Common myeloid progenitor, CD34-positive (primary cell): ENCODE data around the gene ZNF674. TPM values are rescaled to one million over a fixed set of nuclear protein-coding genes. Genes with fewer than 3 reads are reported as not detected.
A peak's percentile ranks its signal among the peaks of the same experiment; 100 is the strongest.

Experiments used
- CTCF ChIA-PET: fragments of 350-600 bp; sonication (Branson Sonifier 250); formaldehyde crosslinking; loops from one replicate; lab custom pipeline; 2021; ENCODE audit warnings: antibody characterized with exemption; lab: Charles Lee
- POLR2A ChIA-PET: fragments of 350-600 bp; sonication (Branson Sonifier 250); formaldehyde crosslinking; loops from one replicate; lab custom pipeline; 2021; ENCODE audit warnings: antibody characterized with exemption; lab: Charles Lee
- DNase-seq, 3 donors: peaks; one replicate each; pipeline versions ENCODE4 v3.0.0 to v3.0.0-alpha.2; 2013
- H3K27ac ChIP-seq, 2 experiments: 1 replicate in 1 of 2; 2 replicates in 1 of 2; pipeline ENCODE4 v1.7.0; 2013; ENCODE audit warnings: inconsistent platforms in 2 of 2, low read length in 2 of 2, mild to moderate bottlenecking in 2 of 2, low read depth in 1 of 2, moderate library complexity in 1 of 2; ENCODE audit not compliant: severe bottlenecking in 2 of 2, insufficient read depth in 1 of 2, poor library complexity in 1 of 2
- H3K27me3 ChIP-seq, 5 experiments: replicated peaks in 2 of 5; 1 replicate in 3 of 5; 2 replicates in 2 of 5; pipeline versions ENCODE4 v1.6.1 to v1.7.0; 2013; ENCODE audit warnings: low read length in 4 of 5, mild to moderate bottlenecking in 2 of 5, moderate library complexity in 2 of 5, inconsistent platforms in 1 of 5; ENCODE audit not compliant: insufficient read depth in 5 of 5, control insufficient read depth in 4 of 5
- H3K36me3 ChIP-seq, 4 experiments: 1 replicate in 2 of 4; 2 replicates in 2 of 4; pipeline versions ENCODE4 v1.6.1 to v1.7.0; 2013; ENCODE audit warnings: low read length in 3 of 4, control low read depth in 1 of 4, mild to moderate bottlenecking in 1 of 4; ENCODE audit not compliant: control insufficient read depth in 4 of 4, insufficient read depth in 4 of 4
- H3K4me1 ChIP-seq, 4 experiments: 1 replicate in 3 of 4; 2 replicates in 1 of 4; pipeline versions ENCODE4 v1.6.1 to v1.7.1; 2013; ENCODE audit warnings: low read length in 3 of 4, mild to moderate bottlenecking in 3 of 4, control low read depth in 1 of 4, inconsistent platforms in 1 of 4, moderate library complexity in 1 of 4; ENCODE audit not compliant: control insufficient read depth in 4 of 4, insufficient read depth in 4 of 4; ENCODE audit errors: control extremely low read depth in 1 of 4
- H3K4me3 ChIP-seq, 7 experiments: 1 replicate in 4 of 7; 2 replicates in 3 of 7; pipeline versions ENCODE4 v1.5.1 to v1.7.0; 2013; ENCODE audit warnings: mild to moderate bottlenecking in 7 of 7, low read length in 6 of 7, moderate library complexity in 6 of 7, inconsistent platforms in 2 of 7, low read depth in 2 of 7, control low read depth in 1 of 7; ENCODE audit not compliant: insufficient read depth in 4 of 7, control insufficient read depth in 1 of 7; ENCODE audit errors: extremely low read depth in 1 of 7
- H3K9me3 ChIP-seq, 5 experiments: 1 replicate in 4 of 5; 2 replicates in 1 of 5; pipeline versions ENCODE4 v1.6.1 to v1.7.1; 2013; ENCODE audit warnings: low read length in 4 of 5, mild to moderate bottlenecking in 2 of 5, inconsistent platforms in 1 of 5, low read depth in 1 of 5, moderate library complexity in 1 of 5; ENCODE audit not compliant: control insufficient read depth in 4 of 5, insufficient read depth in 2 of 5; ENCODE audit errors: control extremely low read depth in 1 of 5
- WGBS: methylation state at CpG from one replicate; pipeline ENCODE4 v1.1.5; 2013; ENCODE audit not compliant: insufficient coverage; 5-methylcytosine and 5-hydroxymethylcytosine counted together
- polyA plus RNA-seq: library from polyadenylated mRNA; unstranded; fragments of 120-200 nt; gene quantifications from one replicate; pipeline ENCODE4 v1.2.1, GENCODE V29; 2013

Gene ZNF674
- polyA plus RNA-seq, result 3.6 TPM

DNA sequence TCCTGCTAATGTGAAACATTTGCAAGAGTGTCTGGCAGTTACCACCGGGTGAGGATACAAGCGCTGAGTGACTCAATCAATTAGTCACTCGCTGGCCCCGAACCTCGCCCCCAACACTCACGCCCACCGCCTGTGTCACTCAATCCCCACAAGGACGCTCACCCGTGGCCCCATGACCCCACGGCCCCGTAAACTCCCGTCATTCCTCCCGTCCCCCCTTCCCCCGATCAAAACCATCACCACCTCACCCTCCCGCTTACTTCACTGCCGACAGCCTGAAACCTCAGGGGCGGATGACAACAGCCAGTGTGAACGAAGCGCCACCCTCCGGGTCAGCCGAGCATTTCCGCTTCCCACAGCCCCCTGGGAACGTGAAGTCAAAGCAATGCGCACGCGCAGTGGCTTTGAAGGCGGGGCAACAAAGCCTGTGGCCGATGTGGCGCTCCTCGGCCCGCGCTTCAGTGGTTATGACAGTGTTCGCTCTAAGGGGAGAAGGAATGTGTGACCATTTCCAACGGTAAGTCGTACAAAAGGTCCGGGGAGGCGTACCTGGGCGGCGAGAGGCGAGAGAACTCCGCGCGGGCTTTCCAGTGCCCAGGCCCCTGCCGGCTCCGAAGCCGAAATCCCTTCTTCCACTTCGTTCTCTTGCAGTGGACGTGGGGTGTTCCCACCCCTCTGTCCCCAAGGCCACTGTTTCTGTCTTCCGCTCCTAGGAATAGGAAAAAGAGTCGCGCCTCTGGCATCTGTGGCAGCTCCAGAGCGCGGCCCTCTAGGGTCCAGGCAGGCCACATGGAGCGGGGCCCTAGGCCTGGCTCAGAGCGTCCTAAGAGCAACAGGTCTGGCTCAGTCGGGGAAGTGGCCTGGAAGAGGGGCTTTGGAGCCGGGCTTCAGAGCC is at the start of gene ZNF674:
Gene ZNF674, minus strand, starts transcription at position 311 of the 895 bp plus-strand sequence. CDS start 3,334 bp downstream, outside the sequence.
- peak; percentile 91 to 96 (median 95) for DNase-seq
- WGBS, result 35% methylated on average over 54 of the region's 57 CpGs
- H3K9me3 ChIP-seq, result no peaks in the 10 kb centered on the region
- peak within 1 kb of the TSS; percentile 65 to 87 (median 75) for H3K4me3 ChIP-seq
- POLR2A ChIA-PET, result no interaction called here
- CTCF ChIA-PET, result no interaction called here
- H3K4me1 ChIP-seq, result peaks cover 4 to 26% (median 13%) of the 10 kb centered on the region in 4 experiments
- peaks cover 0 to 4% (median 0%) of the 10 kb centered on the region in 5 experiments for H3K27me3 ChIP-seq
- H3K36me3 ChIP-seq, result peaks cover 0 to 2% (median 0%) of the 10 kb centered on the region in 4 experiments
- peak within 1 kb of the TSS; percentile 76 to 90 for H3K27ac ChIP-seq

DNA sequence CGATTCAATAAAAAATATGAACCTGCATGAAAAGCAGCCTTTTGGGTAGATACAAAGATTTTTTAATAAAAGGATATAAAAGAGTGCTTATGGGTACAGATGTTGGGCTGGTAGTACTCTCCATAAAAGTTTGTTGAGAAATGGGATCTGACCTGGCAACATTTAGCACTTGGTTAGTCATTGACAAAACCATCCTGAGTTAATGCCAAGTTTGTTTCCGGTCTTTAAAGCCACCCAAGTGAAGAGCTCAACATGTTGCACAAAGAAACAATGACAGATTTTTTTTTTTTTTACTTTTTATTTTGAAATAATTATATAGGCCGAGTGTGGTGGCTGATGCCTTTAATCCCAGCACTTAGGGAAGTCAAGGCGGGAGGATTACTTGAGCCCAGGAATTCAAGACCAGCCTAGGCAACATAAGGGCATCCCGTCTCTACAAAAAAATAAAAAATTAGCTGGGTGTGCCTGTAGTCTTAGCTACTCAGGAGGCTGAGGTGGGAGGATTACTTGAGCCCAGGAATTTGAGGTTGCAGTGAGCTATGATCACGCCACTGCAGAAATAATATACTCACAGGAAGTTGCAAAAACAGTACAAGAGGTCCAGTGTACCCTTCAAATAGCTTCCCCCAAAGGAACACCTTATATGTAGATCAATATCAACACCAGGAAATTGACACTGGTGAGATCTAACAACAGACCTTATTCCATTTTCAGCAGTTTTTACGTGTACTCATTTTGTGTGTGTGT is 44.9 kb upstream of the ZNF674 start:
- Histone ChIP-seq H3K27ac (no peak overlapping the region), H3K9me3 (no peaks in the 10 kb centered on the region), H3K27me3 (peaks cover 0 to 4% (median 0%) of the 10 kb centered on the region in 5 experiments), H3K4me1 (peaks cover 0 to 15% (median 10%) of the 10 kb centered on the region in 4 experiments), H3K36me3 (peaks cover 0 to 2% (median 0%) of the 10 kb centered on the region in 4 experiments), H3K4me3 (no peak overlapping the region)
- 67% methylated on average over 1 of the region's 7 CpGs for WGBS
- no peak for DNase-seq
- POLR2A ChIA-PET, result interaction anchor here (0.6 kb wide), 1 partner anchor 753 kb away, joined by 6 read pairs; no protein-coding TSS in a partner anchor
- CTCF ChIA-PET, result interaction anchor here (0.6 to 1.1 kb wide), 3 partner anchors 8 to 329 kb away, joined by 3 read pairs; no protein-coding TSS in a partner anchor

DNA sequence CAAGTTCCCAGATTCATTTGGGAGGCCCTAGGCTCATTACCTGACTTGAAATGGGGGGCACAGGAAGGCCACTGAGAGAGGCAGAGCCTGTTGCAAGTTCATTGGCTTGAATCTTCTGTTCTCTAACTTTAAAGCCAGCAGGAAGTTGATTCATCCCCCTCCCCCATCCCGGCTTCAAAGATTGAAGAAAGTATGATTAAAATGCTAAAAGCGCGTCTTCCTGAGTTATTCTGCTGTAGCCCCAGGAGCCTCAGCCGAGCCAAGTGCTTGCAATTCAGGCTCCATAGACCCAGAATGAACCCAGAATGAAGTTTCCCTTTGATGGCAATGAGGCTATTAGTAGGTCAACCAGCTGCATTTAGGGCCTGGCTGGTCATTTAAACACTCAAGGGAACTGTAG is 43.0 kb upstream of the ZNF674 start:
- H3K9me3 ChIP-seq, result no peaks in the 10 kb centered on the region
- 39% methylated on average over 4 of the region's 4 CpGs for WGBS
- CTCF ChIA-PET, result interaction anchor here (0.7 to 2.5 kb wide), 2 partner anchors 10 to 33 kb away, joined by 4 to 9 read pairs; no protein-coding TSS in a partner anchor
- POLR2A ChIA-PET, result no interaction called here
- peaks cover 0 to 15% (median 10%) of the 10 kb centered on the region in 4 experiments for H3K4me1 ChIP-seq
- peaks cover 0 to 4% (median 0%) of the 10 kb centered on the region in 5 experiments for H3K27me3 ChIP-seq
- peak; percentile 11 to 47 (median 42) for DNase-seq
- H3K36me3 ChIP-seq, result peaks cover 0 to 2% (median 0%) of the 10 kb centered on the region in 4 experiments
- no peak overlapping the region for H3K27ac ChIP-seq
- H3K4me3 ChIP-seq, result peak overlapping the region in 4 of 7 experiments; percentile 0 to 52 (median 7)

DNA sequence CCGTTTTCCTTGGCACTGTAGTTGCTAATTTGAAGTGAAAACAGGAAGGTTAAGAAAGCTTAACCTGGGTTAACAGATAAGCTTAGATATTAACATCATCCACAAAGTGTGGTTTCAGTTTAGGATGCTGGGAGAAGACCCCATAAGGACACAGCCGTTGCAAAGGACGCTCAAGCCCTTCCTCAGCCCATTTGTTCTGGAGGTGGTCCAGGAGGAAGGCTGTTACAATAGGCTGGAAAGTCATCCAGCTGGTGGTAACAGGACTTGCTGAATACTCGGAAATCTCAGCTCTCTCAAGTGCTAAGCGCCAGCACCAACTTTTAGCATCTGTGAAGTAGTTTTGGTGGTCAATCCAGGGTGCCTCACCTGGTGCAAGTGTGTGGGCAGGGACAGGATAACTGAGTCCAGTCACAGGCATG is 42.5 kb upstream of the ZNF674 start:
- Histone ChIP-seq H3K4me3 (peak overlapping the region in 3 of 7 experiments; percentile 0 to 52 (median 8)), H3K27me3 (peaks cover 0 to 4% (median 0%) of the 10 kb centered on the region in 5 experiments), H3K27ac (no peak overlapping the region), H3K9me3 (no peaks in the 10 kb centered on the region), H3K36me3 (peaks cover 0 to 2% (median 0%) of the 10 kb centered on the region in 4 experiments), H3K4me1 (peaks cover 0 to 15% (median 10%) of the 10 kb centered on the region in 4 experiments)
- peak in 2 of 3 donors; percentile 22 for DNase-seq
- WGBS, result 60% methylated on average over 4 of the region's 5 CpGs
- POLR2A ChIA-PET, result no interaction called here
- CTCF ChIA-PET, result interaction anchor here (1.5 to 2.5 kb wide), 3 partner anchors 11 to 12 kb away, joined by 3 to 9 read pairs (median 8); no protein-coding TSS in a partner anchor

DNA sequence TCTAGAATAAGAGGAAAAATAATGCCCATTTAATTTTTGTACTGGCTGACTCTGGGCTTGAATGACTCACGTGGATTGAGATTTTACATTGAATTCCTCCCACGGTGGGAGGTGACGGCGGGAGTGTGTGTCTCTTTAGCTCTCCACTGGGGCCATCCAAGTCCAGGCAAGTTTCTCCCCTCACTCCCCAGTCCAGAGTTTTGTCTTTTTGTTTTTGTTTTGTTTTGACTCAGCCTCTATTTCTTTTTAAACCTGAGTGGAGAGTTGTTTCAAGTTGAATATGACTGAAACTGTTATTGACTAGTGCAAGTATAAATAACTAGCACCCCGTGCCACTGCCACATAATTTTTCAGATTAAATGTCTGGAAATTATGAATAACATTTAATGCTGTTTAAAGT is 41.9 kb upstream of the ZNF674 start:
- peaks cover 0 to 4% (median 0%) of the 10 kb centered on the region in 5 experiments for H3K27me3 ChIP-seq
- no peak overlapping the region for H3K27ac ChIP-seq
- no peaks in the 10 kb centered on the region for H3K9me3 ChIP-seq
- WGBS, result 63% methylated on average over 4 of the region's 5 CpGs
- peaks cover 0 to 15% (median 10%) of the 10 kb centered on the region in 4 experiments for H3K4me1 ChIP-seq
- ChIA-PET CTCF (interaction anchor here (1.5 to 2.5 kb wide), 3 partner anchors 10 to 11 kb away, joined by 3 to 9 read pairs (median 8); no protein-coding TSS in a partner anchor), POLR2A (no interaction called here)
- peak in 1 of 3 donors; percentile 20 for DNase-seq
- no peak overlapping the region for H3K4me3 ChIP-seq
- peaks cover 0 to 2% (median 0%) of the 10 kb centered on the region in 4 experiments for H3K36me3 ChIP-seq

DNA sequence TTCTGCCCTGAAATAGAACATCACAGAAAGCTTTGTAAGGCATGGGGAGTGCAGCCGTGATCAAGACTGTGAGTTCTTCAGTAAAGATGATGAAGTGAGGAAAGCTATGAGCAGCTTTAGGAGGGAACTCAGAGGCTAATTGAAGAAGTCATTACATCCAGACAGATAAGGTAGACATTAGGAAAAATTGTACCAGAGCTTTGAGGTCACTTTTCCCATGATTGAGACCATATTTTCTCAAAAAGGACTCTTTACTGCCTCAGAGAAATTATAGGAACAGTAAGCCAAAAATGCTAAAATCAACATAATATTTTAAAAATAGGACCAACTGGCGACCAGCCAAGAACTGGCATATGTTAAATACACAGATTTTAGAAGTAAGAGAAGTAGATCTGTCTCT is 39.5 kb upstream of the ZNF674 start:
- WGBS, result 90% methylated on average over 1 of the region's 2 CpGs
- no peak overlapping the region for H3K4me3 ChIP-seq
- H3K27me3 ChIP-seq, result peaks cover 0 to 4% (median 0%) of the 10 kb centered on the region in 5 experiments
- peaks cover 0 to 15% (median 10%) of the 10 kb centered on the region in 4 experiments for H3K4me1 ChIP-seq
- ChIA-PET POLR2A (no interaction called here), CTCF (no interaction called here)
- H3K9me3 ChIP-seq, result no peaks in the 10 kb centered on the region
- peaks cover 0 to 2% (median 0%) of the 10 kb centered on the region in 4 experiments for H3K36me3 ChIP-seq
- no peak overlapping the region for H3K27ac ChIP-seq
- no peak for DNase-seq
